Myocyte (in vitro differentiated cells): ENCODE measurements around the gene FANCI. TPM values are rescaled to one million over a fixed set of nuclear protein-coding genes. Genes with fewer than 3 reads are reported as not detected.
A peak's percentile ranks its signal among the peaks of the same experiment; 100 is the strongest.
"Not testable (repeated sequence)": the region's sequence is repeated elsewhere in the genome, so short reads cannot be mapped to it uniquely, and the experiment has no call there.

Experiments used
- DNase-seq: peaks from one replicate; pipeline ENCODE4 v3.0.0-alpha.2; 2012; ENCODE audit warnings: low read depth
- total RNA-seq: library from RNA; depleted of rRNA; stranded (reverse); fragments of >200 nt; gene quantifications from 2 replicates; pipeline ENCODE4 v1.2.3, GENCODE V29; 2014

The FANCI gene
- total RNA-seq, 1 donor from 2014 or later, result 2.1 TPM

DNA sequence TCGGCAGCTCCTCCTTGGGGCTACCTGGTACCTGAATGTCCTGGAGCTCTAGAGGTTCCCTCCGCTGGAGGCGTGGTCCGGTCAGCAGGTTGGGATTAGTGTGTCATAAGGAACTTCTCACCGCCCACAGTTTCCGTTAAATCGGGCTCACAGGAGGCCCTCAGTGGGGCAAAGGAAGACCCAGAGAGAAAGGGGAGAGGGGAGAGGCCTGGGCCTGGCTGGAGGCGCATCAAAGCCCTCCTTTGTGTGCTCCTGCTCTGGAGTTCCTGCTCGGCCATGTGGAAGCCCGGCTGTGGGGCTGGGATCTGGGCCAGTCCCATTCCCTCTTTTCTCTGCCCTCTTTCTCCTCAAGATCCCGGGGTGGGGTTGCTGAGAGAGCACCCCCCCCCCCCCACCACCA lies 22.2 kb upstream of the FANCI start, which contains the start of gene RLBP1:
TSS of gene RLBP1 (minus strand) at position 37 of the 400 bp plus-strand sequence. CDS start 2,604 bp downstream, outside the sequence.
- no peak for DNase-seq

GRCh38 chr15:89225588-89225987 lies 18.2 kb upstream of the FANCI start:
- no peak for DNase-seq

DNA sequence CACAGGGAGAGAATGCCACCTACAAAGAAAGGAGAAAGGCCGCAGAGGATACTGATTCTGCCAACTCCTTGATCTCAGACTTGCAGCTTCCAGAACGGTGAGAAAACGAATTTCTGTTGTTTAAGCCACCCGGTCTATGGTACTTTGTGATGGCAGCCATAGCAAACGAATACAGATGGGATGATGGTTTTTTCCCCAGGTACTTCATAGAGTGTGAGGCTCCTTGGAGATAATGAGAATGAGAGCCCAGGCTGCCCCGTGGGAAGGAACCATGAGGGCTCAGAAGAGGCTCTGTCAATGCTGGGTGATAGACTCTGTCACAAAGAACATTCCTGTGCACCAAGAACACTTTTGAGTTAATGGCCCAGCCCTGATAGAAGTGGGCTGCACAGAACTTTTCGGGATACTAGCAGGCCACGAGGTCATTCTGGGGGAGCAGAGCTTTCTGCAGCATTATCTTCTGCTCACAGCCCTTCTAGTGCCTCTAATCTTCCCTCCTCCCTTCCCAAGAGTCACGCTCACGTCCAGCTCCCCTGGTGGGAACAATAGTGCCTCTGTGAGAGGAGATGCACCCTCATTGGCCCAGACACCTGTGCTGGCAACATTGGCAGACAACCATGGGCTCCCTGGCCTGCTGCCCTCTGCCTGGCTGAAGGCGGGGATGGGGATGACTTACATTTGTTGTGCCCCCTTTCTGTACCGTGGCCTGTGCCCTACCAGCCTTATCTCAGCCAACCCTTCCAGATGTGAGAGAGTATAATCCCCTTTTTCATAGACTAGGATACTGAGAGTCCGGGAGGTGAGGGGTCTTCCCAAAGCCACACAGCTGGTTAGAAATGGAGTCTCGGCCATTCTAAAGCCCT lies 17.2 kb upstream of the FANCI start:
- DNase-seq, result no peak

DNA sequence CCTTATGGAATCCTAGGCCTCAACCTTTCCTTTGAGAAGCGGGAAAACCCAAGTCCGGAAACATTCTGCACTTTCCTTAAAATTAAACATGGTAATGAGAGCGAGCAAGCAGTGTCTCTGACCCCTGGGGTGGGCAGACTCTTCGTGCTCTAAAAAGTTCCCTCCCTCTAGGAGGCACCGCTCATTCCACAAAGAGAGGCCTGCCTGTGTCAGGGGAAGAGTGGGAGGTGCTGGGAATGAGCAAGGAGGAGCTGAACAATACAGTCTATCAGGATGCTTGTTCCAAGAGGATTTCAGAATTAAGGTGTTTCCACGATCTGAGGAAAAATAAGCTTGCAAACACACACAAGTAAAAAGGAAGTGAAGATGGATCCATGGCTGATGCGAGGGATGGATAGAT lies 16.4 kb upstream of the FANCI start:
- no peak for DNase-seq

DNA sequence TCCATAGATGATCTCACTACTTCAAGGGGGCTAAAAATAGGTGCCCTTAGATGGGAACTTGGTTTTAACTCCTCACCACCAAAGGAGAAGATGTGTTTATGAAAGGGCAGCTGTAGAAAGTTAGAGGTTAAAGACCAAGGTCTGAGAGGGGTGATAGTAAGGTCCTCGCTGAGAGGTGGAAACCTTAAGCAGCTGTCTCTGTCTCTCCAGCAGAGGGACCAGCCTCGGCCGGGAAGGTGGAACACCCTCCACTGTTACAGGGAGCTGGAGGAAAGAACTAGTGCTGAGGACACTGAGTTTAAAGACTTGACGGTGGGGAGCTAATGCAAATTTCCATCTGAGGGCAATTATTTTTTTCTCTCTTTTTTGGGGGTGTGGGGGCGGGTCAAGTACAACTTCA lies 13.5 kb upstream of the FANCI start:
- DNase-seq, result peak; percentile 50

GRCh38 chr15:89231832-89232231 lies 11.9 kb upstream of the FANCI start:
- no peak for DNase-seq

GRCh38 chr15:89239883-89240810 lies 3.6 kb upstream of the FANCI start:
- DNase-seq, result not testable (repeated sequence)

GRCh38 chr15:89243046-89243690 lies 611 bp upstream of the FANCI start:
- no peak for DNase-seq

DNA sequence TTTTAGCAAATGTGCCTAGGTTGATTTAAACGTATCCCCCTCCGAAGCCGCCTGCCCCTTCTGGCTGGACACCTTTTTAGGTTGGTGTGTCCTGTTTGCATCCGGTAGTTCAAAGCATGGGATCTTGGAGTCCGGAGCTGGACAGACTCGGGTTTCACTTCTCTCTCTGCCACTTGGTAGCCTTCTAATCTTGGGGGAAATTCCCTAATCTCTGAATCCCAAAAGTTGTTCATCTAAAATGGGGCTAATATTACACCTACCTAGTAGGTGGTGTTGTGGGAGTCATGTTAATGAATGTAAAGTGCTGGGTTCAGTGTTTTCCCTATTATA lies 760 bp downstream of the FANCI start:
- peak; percentile 2 for DNase-seq

- DNase-seq, result no peak
Measured at GRCh38 chr15:89247446-89247845, 3.7 kb downstream of the FANCI start.

- DNase-seq, result no peak
Measured at GRCh38 chr15:89248584-89248983, 4.8 kb downstream of the FANCI start.

- not testable (repeated sequence) for DNase-seq
Measured at GRCh38 chr15:89250142-89250541, 6.4 kb downstream of the FANCI start.

DNA sequence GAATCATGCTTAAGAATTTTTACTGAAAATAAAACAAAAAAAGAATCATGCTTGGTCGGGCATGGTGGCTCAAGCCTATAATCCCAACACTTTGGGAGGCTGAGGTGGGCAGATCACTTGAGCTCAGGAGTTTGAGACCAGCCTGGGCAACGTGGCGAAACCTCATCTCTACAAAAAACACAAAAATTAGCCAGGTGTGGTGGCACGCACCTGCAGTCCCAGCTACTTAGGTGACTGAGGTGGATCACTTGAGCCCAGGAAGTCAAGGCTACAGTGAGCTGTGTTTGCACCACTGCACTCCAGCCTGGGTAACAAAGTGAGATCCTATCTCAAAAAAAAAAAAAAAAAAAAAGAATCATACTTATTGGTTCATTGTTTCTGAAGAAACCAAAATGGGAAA lies 33.5 kb downstream of the FANCI start:
- DNase-seq, result not testable (repeated sequence)

DNA sequence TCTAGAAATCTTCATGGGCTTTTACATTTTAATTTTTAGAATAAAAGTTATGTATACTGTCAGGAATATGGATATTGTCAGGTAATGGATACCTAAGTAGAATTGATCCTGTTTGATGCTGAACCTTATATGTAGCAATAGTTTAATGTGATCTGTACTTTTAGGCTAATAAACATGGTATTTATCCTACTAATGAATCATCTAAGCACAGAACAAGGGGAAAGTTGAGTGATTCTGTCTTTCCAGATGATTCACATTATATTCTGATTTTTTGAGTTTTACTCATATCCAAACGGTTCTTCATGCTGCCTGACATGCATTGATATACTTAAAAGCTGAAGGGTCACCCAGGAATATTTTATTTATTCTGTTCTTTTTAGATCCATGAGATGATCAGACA lies 34.5 kb downstream of the FANCI start:
- no peak for DNase-seq

GRCh38 chr15:89282631-89283030 lies 38.9 kb downstream of the FANCI start:
- no peak for DNase-seq

DNA sequence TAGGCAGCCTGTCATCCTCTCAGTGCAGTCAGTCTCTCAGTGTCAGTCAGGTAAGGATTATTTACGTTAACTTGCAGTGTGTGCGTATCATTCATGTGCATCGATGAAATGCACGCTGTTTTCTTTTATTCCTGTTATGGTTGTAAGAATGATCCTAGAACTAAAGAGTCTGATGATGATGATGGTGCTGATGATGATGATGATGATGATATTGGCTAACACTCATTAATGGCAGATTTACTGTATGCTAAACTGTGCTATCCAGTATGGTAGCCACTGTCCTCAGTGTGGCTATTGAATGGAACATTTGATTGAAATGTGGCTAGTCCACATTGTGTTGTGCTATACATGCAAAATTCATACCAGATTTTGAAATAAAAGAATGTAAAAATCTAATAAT lies 39.4 kb downstream of the FANCI start:
- DNase-seq, result no peak

DNA sequence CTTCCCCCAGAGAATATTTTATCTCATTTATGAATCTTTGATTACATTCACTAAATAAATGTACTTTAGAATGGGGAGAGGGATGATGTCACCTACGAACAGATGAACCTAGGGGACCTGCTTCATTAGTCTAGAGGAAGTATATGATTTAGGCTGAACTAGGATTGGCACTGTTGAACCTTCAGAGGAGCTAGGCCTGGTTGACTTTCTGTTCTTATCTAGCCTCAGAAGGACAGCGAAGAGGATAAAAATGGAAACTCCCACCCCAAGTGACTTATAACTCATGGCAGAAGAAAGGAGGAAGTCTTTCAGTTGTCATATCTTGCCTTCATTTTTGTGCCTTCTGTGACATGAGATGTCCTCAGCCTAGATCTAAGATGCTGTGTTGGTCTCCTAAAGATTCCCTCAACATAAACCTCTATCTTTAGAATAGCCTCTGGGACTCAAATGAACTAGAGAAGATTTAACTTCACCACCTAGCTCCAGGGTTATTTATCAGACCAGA lies 48.2 kb downstream of the FANCI start:
- no peak for DNase-seq

- no peak for DNase-seq
Measured at GRCh38 chr15:89293012-89293411, 49.2 kb downstream of the FANCI start.

DNA sequence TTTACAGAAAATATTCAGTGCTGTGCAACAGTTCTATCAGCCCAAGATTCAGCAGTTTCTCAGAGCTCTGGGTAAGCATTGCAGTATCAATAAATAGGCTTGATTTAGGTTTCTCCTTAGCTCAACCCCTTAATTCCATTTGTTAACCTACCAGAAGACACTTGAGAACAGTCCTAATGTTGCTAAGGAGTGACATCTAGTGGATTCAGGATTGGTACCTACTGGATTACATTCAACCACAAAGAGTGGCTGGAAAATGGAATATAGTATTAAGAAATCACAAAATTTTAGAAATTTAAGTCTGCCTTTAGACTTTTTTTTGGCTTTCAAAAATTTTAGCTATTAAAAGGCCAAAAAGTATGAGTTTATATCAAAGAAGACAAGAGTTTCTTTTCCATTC lies 56.1 kb downstream of the FANCI start:
- peak; percentile 52 for DNase-seq

GRCh38 chr15:89301304-89302089 lies 57.7 kb downstream of the FANCI start:
- DNase-seq, result no peak

- no peak for DNase-seq
Measured at GRCh38 chr15:89303986-89304385, 60.2 kb downstream of the FANCI start.
